Sigmoid colon (tissue), 4 donors: ENCODE data around the gene GRPEL1.

ENCODE experiments used
- EP300 ChIP-seq, 4 donors: sonication (generic); formaldehyde crosslinking; IDR thresholded peaks; one replicate each; pipeline ENCODE4 v1.6.1; 2017; ENCODE audit warnings: antibody characterized with exemption in 4 of 4
- POLR2A ChIP-seq, 2 donors: fragments of 450-650 bp; IDR thresholded peaks; one replicate each; pipeline ENCODE4 v1.6.1; 2016; ENCODE audit warnings: antibody characterized with exemption in 2 of 2, mild to moderate bottlenecking in 2 of 2, moderate library complexity in 2 of 2
- POLR2AphosphoS5 ChIP-seq, 4 donors: sonication (generic); formaldehyde crosslinking; IDR thresholded peaks; one replicate each; pipeline ENCODE4 v1.6.1; 2017; ENCODE audit warnings: antibody characterized with exemption in 4 of 4
- TF ChIP-seq, protein P1 (sequence below), 4 experiments: fragments of 450-650 bp in 3 of 4; fragments of 200-600 bp in 1 of 4; IDR thresholded peaks; one replicate each; pipeline ENCODE4 v1.5.1; 2016 to 2019; ENCODE audit warnings: antibody characterized with exemption in 4 of 4, mild to moderate bottlenecking in 3 of 4, moderate library complexity in 2 of 4

DNA sequence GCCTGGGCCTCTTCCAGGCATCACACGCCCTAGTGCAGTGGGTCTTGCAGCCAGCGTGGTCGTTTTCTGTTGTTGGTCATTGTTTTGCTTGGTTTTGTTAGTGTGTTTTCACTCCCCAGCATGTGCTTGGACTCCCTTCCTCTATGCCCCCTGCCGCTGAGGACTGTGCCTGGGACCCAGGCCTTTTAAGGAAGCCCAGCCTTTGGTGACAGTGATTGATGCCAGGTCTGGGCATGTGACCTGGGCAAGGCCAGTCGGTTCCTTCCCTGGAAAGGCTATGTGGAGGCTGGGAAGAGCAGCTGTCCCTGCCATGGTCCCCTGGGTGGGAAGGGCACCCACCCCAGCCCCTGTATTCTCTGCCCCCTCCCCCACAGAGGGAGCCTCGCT lies 8.8 kb upstream of the GRPEL1 start:
- TF ChIP-seq, protein P1, sequence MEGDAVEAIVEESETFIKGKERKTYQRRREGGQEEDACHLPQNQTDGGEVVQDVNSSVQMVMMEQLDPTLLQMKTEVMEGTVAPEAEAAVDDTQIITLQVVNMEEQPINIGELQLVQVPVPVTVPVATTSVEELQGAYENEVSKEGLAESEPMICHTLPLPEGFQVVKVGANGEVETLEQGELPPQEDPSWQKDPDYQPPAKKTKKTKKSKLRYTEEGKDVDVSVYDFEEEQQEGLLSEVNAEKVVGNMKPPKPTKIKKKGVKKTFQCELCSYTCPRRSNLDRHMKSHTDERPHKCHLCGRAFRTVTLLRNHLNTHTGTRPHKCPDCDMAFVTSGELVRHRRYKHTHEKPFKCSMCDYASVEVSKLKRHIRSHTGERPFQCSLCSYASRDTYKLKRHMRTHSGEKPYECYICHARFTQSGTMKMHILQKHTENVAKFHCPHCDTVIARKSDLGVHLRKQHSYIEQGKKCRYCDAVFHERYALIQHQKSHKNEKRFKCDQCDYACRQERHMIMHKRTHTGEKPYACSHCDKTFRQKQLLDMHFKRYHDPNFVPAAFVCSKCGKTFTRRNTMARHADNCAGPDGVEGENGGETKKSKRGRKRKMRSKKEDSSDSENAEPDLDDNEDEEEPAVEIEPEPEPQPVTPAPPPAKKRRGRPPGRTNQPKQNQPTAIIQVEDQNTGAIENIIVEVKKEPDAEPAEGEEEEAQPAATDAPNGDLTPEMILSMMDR (IDR thresholded peaks at IDR 0.05): no peak
- TF ChIP-seq EP300 (IDR thresholded peaks at IDR 0.05): no peak
- no peak for TF ChIP-seq POLR2AphosphoS5 (IDR thresholded peaks at IDR 0.05)
- no peak for TF ChIP-seq POLR2A (IDR thresholded peaks at IDR 0.05)
